NCI-H510A (cell line): ENCODE results near the gene OR1J1.

ENCODE experiments used
- DNase-seq: peaks from one replicate; lab custom pipeline; 2025; lab: John Stamatoyannopoulos, UW

Gene OR1J1

DNA sequence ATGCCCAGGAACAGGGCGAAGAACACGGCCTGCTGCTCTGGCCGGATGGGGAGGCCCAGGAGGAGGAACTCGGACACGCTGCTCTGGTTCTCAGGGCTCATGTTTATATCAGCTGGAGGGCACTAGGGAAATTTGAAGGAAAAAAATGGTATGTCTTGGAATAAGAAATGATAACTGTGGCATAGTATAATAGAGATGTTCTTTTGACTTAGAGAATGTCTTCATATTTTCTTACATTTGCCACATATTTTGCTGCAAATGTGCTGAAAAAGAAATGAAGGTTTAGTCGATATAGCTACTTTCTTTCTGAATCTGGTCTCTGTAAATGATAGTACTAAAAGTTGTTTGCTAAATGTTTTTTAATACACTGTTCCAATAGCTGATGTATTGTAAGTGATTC, at the start of gene OR1J1:
Gene OR1J1, minus strand, starts transcription at position 101 of the 400 bp plus-strand sequence. Its CDS starts 0 bp downstream, at position 101.
- no peak for DNase-seq

- DNase-seq: no peak
Measured at GRCh38 chr9:122527193-122527592, 49.5 kb upstream of the OR1J1 start, which contains the start of gene OR1N1. TSS of gene OR1N1 (minus strand) at chr9:122527293. CDS start at chr9:122527293, 0 bp downstream.

GRCh38 chr9:122526602-122527001, 48.9 kb upstream of the OR1J1 start:
- DNase-seq: no peak

GRCh38 chr9:122519376-122519775, 41.6 kb upstream of the OR1J1 start:
- DNase-seq: no peak

- DNase-seq: no peak
Measured at GRCh38 chr9:122518841-122519240, 41.1 kb upstream of the OR1J1 start, which contains the start of gene OR1J4. TSS of gene OR1J4 (plus strand) at chr9:122519141. CDS start at chr9:122519141, 0 bp downstream.

- DNase-seq: no peak
Measured at GRCh38 chr9:122518226-122518625, 40.5 kb upstream of the OR1J1 start.

DNA sequence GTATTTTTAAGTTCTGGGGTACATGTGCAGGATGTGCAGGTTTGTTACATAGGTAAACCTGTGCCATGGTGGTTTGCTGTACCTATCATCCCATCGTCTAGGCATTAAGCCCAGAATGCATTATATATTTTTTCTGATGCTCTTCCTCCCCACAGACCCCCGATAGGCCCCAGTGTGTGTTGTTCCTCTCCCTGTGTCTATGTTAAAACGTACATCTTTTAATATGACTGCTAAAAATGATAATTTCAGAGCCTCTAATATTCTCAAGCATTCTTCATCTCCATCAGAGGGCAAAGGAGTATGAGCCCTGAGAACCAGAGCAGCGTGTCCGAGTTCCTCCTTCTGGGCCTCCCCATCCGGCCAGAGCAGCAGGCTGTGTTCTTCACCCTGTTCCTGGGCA, 32.8 kb upstream of the OR1J1 start, which contains the start of gene OR1J2:
Gene OR1J2, plus strand, starts transcription at position 301 of the 400 bp plus-strand sequence. Its CDS starts 0 bp downstream, at position 301.
- DNase-seq: no peak

DNA sequence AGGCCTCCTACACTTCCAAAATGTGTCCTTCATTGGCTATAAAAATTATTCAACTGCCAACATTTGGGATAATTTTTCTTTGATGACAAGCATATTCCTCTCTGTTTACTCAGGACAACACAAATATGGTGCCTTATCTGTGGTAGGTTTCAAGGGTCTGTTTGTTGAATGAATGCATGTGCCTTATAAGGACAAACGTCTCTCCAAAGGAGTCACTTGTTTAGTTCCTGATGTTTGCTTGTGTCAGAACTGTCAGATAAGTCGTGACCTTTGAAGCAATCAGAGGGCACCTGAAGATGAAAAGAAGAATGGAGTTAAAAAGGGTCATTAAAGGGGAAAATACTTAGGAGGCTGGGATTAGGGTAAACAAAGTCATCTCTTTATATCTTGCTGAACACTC, 29.2 kb upstream of the OR1J1 start:
- DNase-seq: no peak

GRCh38 chr9:122498883-122499288, 21.2 kb upstream of the OR1J1 start:
- no peak for DNase-seq

DNA sequence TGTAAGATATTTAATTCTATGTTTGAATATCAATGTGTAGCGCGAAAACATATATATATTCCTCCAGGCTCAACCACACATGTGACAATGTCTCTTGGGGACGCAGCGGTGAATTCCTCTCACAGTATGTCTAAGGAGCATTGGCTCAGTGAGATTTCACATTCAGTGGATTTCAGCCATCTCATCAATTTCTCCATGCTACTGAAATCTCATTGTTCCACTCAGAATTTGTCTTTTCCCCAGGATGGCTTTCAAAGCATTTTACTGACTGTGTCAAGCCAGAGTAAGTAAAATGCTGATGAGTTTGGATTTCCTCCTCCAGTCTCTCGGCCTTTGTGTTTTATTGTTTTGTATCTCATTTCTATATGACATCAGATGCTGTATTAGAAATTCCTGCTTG, 1.3 kb upstream of the OR1J1 start:
- DNase-seq: no peak

DNA sequence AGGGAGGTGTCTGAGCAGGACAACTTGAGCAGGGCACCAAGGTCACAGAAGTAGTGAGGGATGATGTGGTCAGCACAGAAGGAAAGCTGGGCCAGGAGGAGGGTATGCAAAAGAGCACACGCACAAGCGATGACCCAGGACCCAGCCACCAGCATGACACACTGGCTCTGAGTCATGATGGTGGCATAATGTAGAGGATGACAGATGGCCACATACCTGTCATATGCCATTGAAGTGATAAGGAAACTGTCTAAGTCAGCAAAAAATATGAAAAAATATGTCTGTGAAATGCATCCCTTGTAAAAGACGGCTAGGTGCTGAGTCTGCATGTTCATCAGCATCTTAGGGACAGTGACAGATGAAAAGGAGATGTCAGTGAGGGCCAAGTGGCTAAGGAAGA, 380 bp downstream of the OR1J1 start:
- DNase-seq: no peak

GRCh38 chr9:122475717-122476116, 2.0 kb downstream of the OR1J1 start:
- no peak for DNase-seq

DNA sequence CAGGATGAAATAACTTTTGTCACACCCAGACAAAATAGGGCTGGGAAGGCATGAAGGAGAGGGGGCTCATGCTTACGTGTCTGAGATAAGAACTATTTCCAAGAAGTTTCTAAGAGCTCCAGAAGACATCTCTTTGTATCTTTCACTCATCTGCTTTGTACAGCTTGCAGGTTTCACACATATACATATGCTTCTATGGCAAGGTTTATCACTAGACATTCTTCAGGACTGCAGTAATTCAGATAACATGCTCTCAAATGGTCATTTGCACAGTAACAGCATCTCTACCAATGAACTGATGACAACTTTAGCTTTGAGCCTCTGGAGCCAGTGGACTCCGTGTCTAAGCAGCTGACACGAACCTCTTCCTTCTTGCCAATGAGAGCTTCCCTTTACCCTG, 3.2 kb downstream of the OR1J1 start:
- no peak for DNase-seq

- DNase-seq: no peak
Measured at GRCh38 chr9:122468735-122469134, 9.0 kb downstream of the OR1J1 start.

DNA sequence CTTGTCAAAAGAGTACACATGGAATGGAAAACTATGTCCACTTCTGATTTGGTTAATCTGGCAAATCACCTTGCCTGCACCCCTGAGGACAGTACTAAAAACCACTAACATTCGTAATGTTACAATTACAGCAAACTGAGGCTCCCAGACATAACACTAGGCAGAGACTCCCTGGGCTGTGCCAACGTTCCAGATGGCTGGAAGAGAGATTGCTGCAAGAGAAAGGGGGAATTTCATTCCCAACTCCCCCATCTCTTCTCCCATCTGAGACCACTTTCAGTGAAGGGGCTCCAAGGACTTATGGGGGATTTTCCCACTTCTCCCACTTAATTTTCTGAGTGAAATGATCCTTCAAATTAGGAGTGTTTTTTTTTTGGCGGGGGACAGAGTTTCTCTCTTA, 11.3 kb downstream of the OR1J1 start:
- DNase-seq: no peak

GRCh38 chr9:122464633-122465567, 12.8 kb downstream of the OR1J1 start:
- DNase-seq: peak; percentile 30

DNA sequence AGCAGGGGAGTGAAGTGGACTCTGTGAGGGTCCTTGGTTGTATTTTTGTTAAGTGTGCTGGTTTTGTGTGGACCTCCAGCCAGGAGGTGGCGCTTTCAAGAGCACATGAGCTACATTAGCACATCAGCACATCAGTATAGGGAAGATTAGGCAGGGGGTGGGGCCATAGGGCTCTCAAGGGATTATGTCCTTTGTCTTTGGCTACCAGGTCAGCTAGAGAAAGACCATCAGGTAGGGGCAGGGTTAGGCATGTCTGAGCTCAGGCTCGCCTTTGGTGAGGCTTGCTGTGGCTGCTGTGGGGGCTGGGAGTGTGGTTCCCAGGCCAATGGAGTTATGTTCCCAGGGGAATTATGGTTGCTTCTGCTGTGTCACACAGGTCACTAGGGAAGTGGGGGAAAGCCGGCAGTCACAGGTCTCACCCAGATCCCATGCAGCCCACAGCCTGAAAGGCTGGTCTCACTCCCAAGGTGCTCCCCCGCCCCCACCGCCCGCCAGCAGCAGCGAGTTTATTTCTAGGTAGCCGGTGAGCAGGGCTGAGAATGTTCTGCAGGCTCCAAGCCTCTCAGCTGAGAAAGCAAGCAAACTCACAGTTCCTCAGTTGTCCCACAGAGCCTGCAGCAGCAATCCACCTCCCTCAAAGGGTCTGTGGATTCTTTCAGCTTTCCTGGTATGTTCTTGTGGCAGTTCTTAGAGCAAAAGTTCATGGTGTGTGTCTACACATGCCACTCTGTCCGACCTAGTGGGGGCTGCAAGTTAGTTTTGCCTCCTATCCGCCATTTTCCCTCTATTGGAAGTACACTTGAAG, 13.7 kb downstream of the OR1J1 start:
- DNase-seq: no peak

DNA sequence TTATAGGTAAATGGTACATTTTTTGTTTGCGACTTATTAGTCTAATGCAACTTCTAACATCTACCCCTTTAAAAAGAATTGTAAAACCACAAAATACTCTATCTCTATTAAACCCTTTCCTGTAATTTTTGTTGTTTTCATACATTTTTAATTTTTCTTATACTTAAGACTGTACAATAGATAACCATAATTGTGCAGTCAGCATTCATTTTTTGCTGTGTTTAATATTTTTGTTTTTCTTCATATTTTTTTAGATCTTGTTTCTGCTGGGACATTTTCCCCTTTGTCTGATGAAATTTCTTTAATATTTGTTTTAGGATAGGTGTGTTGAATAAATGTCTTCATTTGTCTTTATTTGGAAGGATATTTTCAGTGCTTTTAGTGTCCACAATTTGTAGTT, 19.9 kb downstream of the OR1J1 start:
- DNase-seq: no peak

- DNase-seq: no peak
Measured at GRCh38 chr9:122456123-122456522, 21.6 kb downstream of the OR1J1 start.

DNA sequence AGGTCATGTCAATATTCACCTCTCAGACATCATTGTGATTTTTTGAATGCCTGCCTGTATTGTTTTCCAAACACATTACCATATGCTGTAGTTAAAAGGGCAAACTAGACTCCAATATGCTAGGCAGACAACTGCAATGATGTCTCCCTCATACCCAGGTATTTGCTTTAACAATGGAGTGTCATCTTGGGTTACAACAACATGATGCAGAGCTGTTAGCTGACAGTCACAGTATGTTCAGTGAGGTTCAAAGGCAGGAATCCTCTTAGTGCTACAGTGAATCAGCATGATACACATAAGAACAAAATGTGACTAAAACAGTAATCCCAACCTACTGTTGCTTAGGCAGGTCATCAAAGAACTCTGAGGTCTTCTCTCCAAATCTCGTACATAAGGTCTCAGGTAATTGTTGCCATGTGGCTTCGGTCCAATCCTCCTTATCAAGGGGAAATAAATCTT, 24.0 kb downstream of the OR1J1 start:
- DNase-seq: no peak

- DNase-seq: no peak
Measured at GRCh38 chr9:122446819-122447484, 30.8 kb downstream of the OR1J1 start.
